A549 (cell line): ENCODE data around the gene TGFB3. TPM values are rescaled to one million over a fixed set of nuclear protein-coding genes. Genes with fewer than 3 reads are reported as not detected.
A peak's percentile ranks its signal among the peaks of the same experiment; 100 is the strongest.

ENCODE experiments used
- ATAC-seq, 2 experiments: fragments of 200-7000 bp in 1 of 2; fragments of >200 bp in 1 of 2; cut with Nextera tagmentation in 1 of 2; cut with Tn5 transposase in 1 of 2; 3 replicates each; pipeline versions ENCODE4 v1.8.0 to v1.9.1; 2018 to 2020; ENCODE audit warnings: mild to moderate bottlenecking in 1 of 2, moderate library complexity in 1 of 2
- CTCF ChIA-PET: fragments of 300-600 bp; sonication (Branson Sonifier 250); formaldehyde crosslinking; extraction: SDS; loops from one replicate; lab custom pipeline; 2021; ENCODE audit warnings: antibody characterized with exemption, inconsistent platforms; lab: Yijun Ruan, JAX
- POLR2A ChIA-PET: fragments of 350-600 bp; formaldehyde crosslinking; extraction: SDS; loops from one replicate; lab custom pipeline; 2021; ENCODE audit warnings: antibody characterized with exemption, inconsistent platforms; lab: Yijun Ruan, JAX
- DNase-seq, 2 experiments: peaks; one replicate each; pipeline versions ENCODE4 v3.0.0 to v3.0.0-alpha.2; 2011 to 2016; ENCODE audit warnings: low read depth in 1 of 2, low spot score in 1 of 2
- FAIRE-seq: peaks from 2 replicates; lab custom pipeline; 2011; peaks lifted over from hg19 to GRCh38; lab: Jason Lieb, UNC
- H3K27ac ChIP-seq, 2 experiments: fragments of >200 bp; sonication (Bioruptor Twin); formaldehyde crosslinking; 3 replicates each; pipeline ENCODE4 v1.5.1; 2016 to 2017
- H3K4me1 ChIP-seq: fragments of >200 bp; sonication (Bioruptor Twin); formaldehyde crosslinking; 3 replicates; pipeline ENCODE4 v1.6.1; 2016
- H3K4me2 ChIP-seq: fragments of >200 bp; sonication (Bioruptor Twin); formaldehyde crosslinking; 3 replicates; pipeline ENCODE4 v1.6.1; 2016
- H3K4me3 ChIP-seq: fragments of >200 bp; sonication (Bioruptor Twin); formaldehyde crosslinking; 3 replicates; pipeline ENCODE4 v1.5.1; 2016
- H3K9me3 ChIP-seq: fragments of >200 bp; sonication (Bioruptor Twin); formaldehyde crosslinking; 3 replicates; pipeline ENCODE4 v1.6.1; 2016
- CBX2 ChIP-seq: fragments of 200-600 bp; sonication (generic); IDR thresholded peaks from 2 replicates; pipeline ENCODE4 v1.6.1; 2016; ENCODE audit warnings: low read depth, mild to moderate bottlenecking, borderline replicate concordance
- CHD4 ChIP-seq: fragments of 200-600 bp; sonication (generic); IDR thresholded peaks from 2 replicates; pipeline ENCODE4 v1.6.1; 2016; ENCODE audit warnings: antibody characterized with exemption, mild to moderate bottlenecking, borderline replicate concordance
- EHF ChIP-seq: fragments of 250-450 bp; sonication (Bioruptor Pico); IDR thresholded peaks from 2 replicates; pipeline ENCODE4 v1.5.0; 2020; ENCODE audit warnings: mild to moderate bottlenecking
- EP300 ChIP-seq, 2 experiments: fragments of >200 bp; sonication (Bioruptor Twin); formaldehyde crosslinking; IDR thresholded peaks; 2 replicates in 1 of 2; 3 replicates in 1 of 2; pipeline ENCODE4 v1.6.1; 2016 to 2017
- FOSB ChIP-seq: fragments of 250-450 bp; sonication (Bioruptor Pico); IDR thresholded peaks from 2 replicates; pipeline ENCODE4 v1.5.0; 2020; ENCODE audit warnings: mild to moderate bottlenecking, moderate library complexity
- GATA3 ChIP-seq: IDR thresholded peaks from 2 replicates; pipeline ENCODE4 v1.6.1; 2012; ENCODE audit warnings: borderline replicate concordance
- HDAC2 ChIP-seq: fragments of 200-600 bp; sonication (generic); IDR thresholded peaks from 2 replicates; pipeline ENCODE4 v1.6.1; 2016
- HOXA7 ChIP-seq: fragments of 250-450 bp; sonication (Bioruptor Pico); IDR thresholded peaks from 2 replicates; pipeline ENCODE4 v1.5.0; 2020; ENCODE audit warnings: mild to moderate bottlenecking, moderate library complexity
- HOXB5 ChIP-seq: fragments of 250-450 bp; sonication (Bioruptor Pico); IDR thresholded peaks from 2 replicates; pipeline ENCODE4 v1.5.0; 2020; ENCODE audit warnings: mild to moderate bottlenecking, moderate library complexity
- JUN ChIP-seq, 2 experiments: fragments of >200 bp; sonication (Bioruptor Twin); formaldehyde crosslinking; IDR thresholded peaks; 2 replicates in 1 of 2; 3 replicates in 1 of 2; pipeline ENCODE4 v1.6.1; 2016 to 2017
- KDM1A ChIP-seq: fragments of 200-600 bp; sonication (generic); IDR thresholded peaks from 2 replicates; pipeline ENCODE4 v1.6.1; 2016; ENCODE audit warnings: low read depth, mild to moderate bottlenecking
- KDM5A ChIP-seq: fragments of 200-600 bp; sonication (generic); IDR thresholded peaks from 2 replicates; pipeline ENCODE4 v1.6.1; 2016; ENCODE audit warnings: antibody characterized with exemption, mild to moderate bottlenecking
- MAFK ChIP-seq: fragments of 450-650 bp; IDR thresholded peaks from 2 replicates; pipeline ENCODE4 v1.6.1; 2014; ENCODE audit not compliant: partially characterized antibody
- NR3C1 ChIP-seq: fragments of >200 bp; sonication (Bioruptor Twin); formaldehyde crosslinking; IDR thresholded peaks from 3 replicates; pipeline ENCODE4 v1.6.1; 2017
- PHF8 ChIP-seq: fragments of 200-600 bp; sonication (generic); IDR thresholded peaks from 2 replicates; pipeline ENCODE4 v1.6.1; 2016; ENCODE audit warnings: low read depth, mild to moderate bottlenecking, antibody characterized with exemption, moderate library complexity, borderline replicate concordance
- POLR2AphosphoS2 ChIP-seq: conservative IDR thresholded peaks from 2 replicates; pipeline ENCODE4 v1.6.1; 2012; ENCODE audit warnings: low read length, improper control_type of control experiment, inconsistent platforms
- RAD21 ChIP-seq, 2 experiments: fragments of >200 bp in 1 of 2; sonication (Bioruptor Twin) in 1 of 2; formaldehyde crosslinking in 1 of 2; IDR thresholded peaks in 1 of 2; conservative IDR thresholded peaks in 1 of 2; 2 replicates in 1 of 2; 3 replicates in 1 of 2; pipeline ENCODE4 v1.6.1; 2012 to 2018; ENCODE audit warnings: inconsistent platforms in 1 of 2
- RFX5 ChIP-seq: fragments of 450-650 bp; IDR thresholded peaks from 2 replicates; pipeline ENCODE4 v1.7.1; 2014; ENCODE audit warnings: antibody characterized with exemption, mild to moderate bottlenecking, moderate library complexity
- SMC3 ChIP-seq: fragments of >200 bp; sonication (Bioruptor Twin); formaldehyde crosslinking; IDR thresholded peaks from 3 replicates; pipeline ENCODE4 v1.6.1; 2018; ENCODE audit warnings: inconsistent platforms
- ZFP36 ChIP-seq: fragments of 450-650 bp; IDR thresholded peaks from 2 replicates; pipeline ENCODE4 v1.6.1; 2014; ENCODE audit warnings: borderline replicate concordance; ENCODE audit not compliant: partially characterized antibody
- WGBS: methylation state at CpG from one replicate; pipeline ENCODE4 v1.1.6; 2017; ENCODE audit errors: missing lambda C conversion rate; 5-methylcytosine and 5-hydroxymethylcytosine counted together
- polyA plus RNA-seq, 4 experiments: library from polyadenylated mRNA; depleted of rRNA in 3 of 4; stranded (reverse); fragments of >200 nt; fragmentation: RNase III in 1 of 4; extraction: RNeasy Plus Mini Kit Qiagen cat#74134 plus additional on column Dnase treatment in 1 of 4; gene quantifications; 2 replicates in 3 of 4; 3 replicates in 1 of 4; pipeline ENCODE4 v1.2.3, GENCODE V29; 2011 to 2017
- TF ChIP-seq, protein P1 (sequence below): fragments of 450-650 bp; IDR thresholded peaks from 2 replicates; pipeline ENCODE4 v1.6.1; 2014; ENCODE audit warnings: antibody characterized with exemption
- TF ChIP-seq, protein P2 (sequence below): fragments of 250-450 bp; sonication (Bioruptor Pico); IDR thresholded peaks from 2 replicates; pipeline ENCODE4 v1.5.0; 2021; ENCODE audit warnings: mild to moderate bottlenecking, moderate library complexity, borderline replicate concordance
- TF ChIP-seq, protein P3 (sequence below): fragments of 250-450 bp; sonication (Bioruptor Pico); IDR thresholded peaks from 2 replicates; pipeline ENCODE4 v1.5.0; 2020; ENCODE audit warnings: low read depth, mild to moderate bottlenecking, moderate library complexity
- TF ChIP-seq, protein P4 (sequence below): fragments of >200 bp; sonication (Bioruptor Twin); formaldehyde crosslinking; IDR thresholded peaks from 3 replicates; pipeline ENCODE4 v1.5.1; 2016

Gene TGFB3
- polyA plus RNA-seq, 2 of the 4 experiments (the other 2 are of a cell fraction), result 1.3 to 2.0 TPM

DNA sequence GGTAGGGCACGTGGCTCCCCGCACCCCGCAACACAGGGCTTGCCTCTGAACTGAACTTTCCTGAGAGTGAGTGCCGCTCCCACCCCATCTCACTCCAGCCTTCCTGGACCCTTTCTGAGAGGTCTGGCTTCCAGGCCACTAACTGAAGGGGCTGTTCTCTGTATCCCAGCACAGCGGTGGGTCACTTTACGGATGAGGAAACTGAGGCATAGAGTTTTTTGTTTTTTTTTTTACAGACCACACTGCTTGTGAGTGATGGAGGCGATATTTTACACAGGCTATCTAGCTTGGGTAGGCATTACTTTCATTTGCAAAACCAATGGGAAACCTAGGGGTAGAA lies 1.2 kb upstream of the TGFB3 start:
- FAIRE-seq (no peak), DNase-seq (no peak), ATAC-seq (peak in 1 of 2 experiments; percentile 15; a peak in 3 of 6 replicates)
- H3K4me1 ChIP-seq, result peaks cover 16% of the 10 kb centered on the region; the same call in 2 of the 3 replicates
- POLR2A ChIA-PET, result interaction anchor here (0.9 to 1.3 kb wide), 2 partner anchors 271 to 274 kb away, joined by 6 to 11 read pairs; no protein-coding TSS in a partner anchor
- peak overlapping the region; percentile 74 for H3K4me3 ChIP-seq
- CTCF ChIA-PET, result interaction anchor here (0.6 to 14.3 kb wide), 54 partner anchors 9 to 1223 kb away, joined by 3 to 448 read pairs (median 5); partner anchors contain the start of genes ERG28, FLVCR2 and TTLL5
- no peak for TF ChIP-seq CBX2
- TF ChIP-seq RFX5, result no peak
- TF ChIP-seq EHF, result no peak
- TF ChIP-seq KDM5A, result no peak
- no peak for TF ChIP-seq NR3C1
- TF ChIP-seq MAFK, result no peak
- no peak for TF ChIP-seq FOSB (CRISPR knock-in tag)
- no peak for TF ChIP-seq EP300 (IDR thresholded peaks at IDR 0.05)
- TF ChIP-seq ZFP36, result no peak
- TF ChIP-seq HOXA7 (CRISPR knock-in tag), result no peak
- peak; percentile 68; the same call in 1 of the 2 replicates for TF ChIP-seq CHD4
- peak; percentile 64; the same call in 1 of the 2 replicates for TF ChIP-seq KDM1A
- TF ChIP-seq, protein P1, sequence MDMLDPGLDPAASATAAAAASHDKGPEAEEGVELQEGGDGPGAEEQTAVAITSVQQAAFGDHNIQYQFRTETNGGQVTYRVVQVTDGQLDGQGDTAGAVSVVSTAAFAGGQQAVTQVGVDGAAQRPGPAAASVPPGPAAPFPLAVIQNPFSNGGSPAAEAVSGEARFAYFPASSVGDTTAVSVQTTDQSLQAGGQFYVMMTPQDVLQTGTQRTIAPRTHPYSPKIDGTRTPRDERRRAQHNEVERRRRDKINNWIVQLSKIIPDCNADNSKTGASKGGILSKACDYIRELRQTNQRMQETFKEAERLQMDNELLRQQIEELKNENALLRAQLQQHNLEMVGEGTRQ, result no peak
- TF ChIP-seq RAD21 (conservative IDR thresholded peaks at IDR 0.05 in 1 of 2, IDR thresholded peaks at IDR 0.05 in 1 of 2), result no peak
- TF ChIP-seq, protein P2, sequence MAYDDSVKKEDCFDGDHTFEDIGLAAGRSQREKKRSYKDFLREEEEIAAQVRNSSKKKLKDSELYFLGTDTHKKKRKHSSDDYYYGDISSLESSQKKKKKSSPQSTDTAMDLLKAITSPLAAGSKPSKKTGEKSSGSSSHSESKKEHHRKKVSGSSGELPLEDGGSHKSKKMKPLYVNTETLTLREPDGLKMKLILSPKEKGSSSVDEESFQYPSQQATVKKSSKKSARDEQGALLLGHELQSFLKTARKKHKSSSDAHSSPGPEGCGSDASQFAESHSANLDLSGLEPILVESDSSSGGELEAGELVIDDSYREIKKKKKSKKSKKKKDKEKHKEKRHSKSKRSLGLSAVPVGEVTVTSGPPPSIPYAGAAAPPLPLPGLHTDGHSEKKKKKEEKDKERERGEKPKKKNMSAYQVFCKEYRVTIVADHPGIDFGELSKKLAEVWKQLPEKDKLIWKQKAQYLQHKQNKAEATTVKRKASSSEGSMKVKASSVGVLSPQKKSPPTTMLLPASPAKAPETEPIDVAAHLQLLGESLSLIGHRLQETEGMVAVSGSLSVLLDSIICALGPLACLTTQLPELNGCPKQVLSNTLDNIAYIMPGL (CRISPR knock-in tag), result no peak
- no peak for TF ChIP-seq POLR2AphosphoS2
- TF ChIP-seq, protein P3, sequence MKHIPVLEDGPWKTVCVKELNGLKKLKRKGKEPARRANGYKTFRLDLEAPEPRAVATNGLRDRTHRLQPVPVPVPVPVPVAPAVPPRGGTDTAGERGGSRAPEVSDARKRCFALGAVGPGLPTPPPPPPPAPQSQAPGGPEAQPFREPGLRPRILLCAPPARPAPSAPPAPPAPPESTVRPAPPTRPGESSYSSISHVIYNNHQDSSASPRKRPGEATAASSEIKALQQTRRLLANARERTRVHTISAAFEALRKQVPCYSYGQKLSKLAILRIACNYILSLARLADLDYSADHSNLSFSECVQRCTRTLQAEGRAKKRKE (CRISPR knock-in tag), result no peak
- peak overlapping the region; percentile 95 for H3K4me2 ChIP-seq
- peak overlapping the region; percentile 66 to 83; a peak in 5 of 6 replicates for H3K27ac ChIP-seq
- H3K9me3 ChIP-seq, result no peaks in the 10 kb centered on the region
- 77% methylated on average over 4 of the region's 7 CpGs for WGBS

DNA sequence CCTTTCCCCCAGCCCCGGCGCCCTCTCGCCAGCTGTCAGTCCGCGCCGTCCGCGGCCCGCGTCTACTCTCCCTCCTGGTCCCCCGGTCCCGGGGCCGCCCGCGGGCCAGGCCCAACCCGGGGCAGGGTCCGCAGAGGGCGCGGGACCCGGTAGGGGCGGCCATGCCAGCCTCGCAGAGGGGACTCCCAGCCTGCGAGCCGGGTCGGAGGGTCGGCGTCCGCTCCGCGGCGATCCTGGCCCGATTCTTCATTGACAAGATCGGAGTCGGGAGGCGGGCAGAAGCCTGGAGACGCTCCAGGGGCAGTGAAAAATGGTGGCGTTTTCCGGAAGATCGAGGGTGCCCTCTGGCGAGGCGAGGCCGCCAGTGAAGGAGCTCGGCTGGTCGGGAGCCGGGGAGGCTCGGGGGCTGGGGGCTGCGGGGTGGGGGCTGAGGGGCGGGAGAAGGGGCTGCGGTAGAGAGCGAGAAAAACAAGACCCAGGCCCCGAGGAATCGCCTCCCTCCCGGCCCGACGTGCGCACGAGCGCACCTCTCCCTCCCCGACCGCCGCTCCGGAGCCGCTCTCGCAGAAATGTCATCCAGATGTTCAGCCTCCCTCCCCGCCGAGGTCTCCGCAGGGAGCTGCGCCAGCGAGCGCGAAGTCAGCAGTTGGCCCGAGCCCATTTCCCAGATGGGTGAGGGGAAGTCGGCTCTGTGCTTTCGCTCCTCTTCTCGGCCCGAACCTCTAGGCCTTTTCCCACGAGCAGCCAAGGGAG lies 647 bp upstream of the TGFB3 start:
- 1% methylated on average over 15 of the region's 77 CpGs for WGBS
- Histone ChIP-seq H3K27ac (peak overlapping the region; percentile 66 to 83), H3K4me1 (peaks cover 22% of the 10 kb centered on the region; the same call in 2 of the 3 replicates), H3K9me3 (no peaks in the 10 kb centered on the region), H3K4me2 (peak overlapping the region; percentile 95), H3K4me3 (peak overlapping the region; percentile 74)
- FAIRE-seq, result no peak
- DNase-seq, result peak; percentile 73 to 74
- TF ChIP-seq MAFK (peak; percentile 5), SMC3 (peak; percentile 90), KDM5A (no peak), HDAC2 (no peak), PHF8 (peak; percentile 37; the same call in 1 of the 2 replicates), NR3C1 (no peak), HOXB5 (CRISPR knock-in tag) (0 out of 2 replicates have a peak, but pooled peaks have one; percentile 32), JUN (IDR thresholded peaks at IDR 0.05) (peak in 1 of 2 experiments; percentile 41; a peak in 1 of 5 replicates), GATA3 (no peak), RAD21 (conservative IDR thresholded peaks at IDR 0.05 in 1 of 2, IDR thresholded peaks at IDR 0.05 in 1 of 2) (peak; percentile 79 to 93)
- TF ChIP-seq, protein P4, sequence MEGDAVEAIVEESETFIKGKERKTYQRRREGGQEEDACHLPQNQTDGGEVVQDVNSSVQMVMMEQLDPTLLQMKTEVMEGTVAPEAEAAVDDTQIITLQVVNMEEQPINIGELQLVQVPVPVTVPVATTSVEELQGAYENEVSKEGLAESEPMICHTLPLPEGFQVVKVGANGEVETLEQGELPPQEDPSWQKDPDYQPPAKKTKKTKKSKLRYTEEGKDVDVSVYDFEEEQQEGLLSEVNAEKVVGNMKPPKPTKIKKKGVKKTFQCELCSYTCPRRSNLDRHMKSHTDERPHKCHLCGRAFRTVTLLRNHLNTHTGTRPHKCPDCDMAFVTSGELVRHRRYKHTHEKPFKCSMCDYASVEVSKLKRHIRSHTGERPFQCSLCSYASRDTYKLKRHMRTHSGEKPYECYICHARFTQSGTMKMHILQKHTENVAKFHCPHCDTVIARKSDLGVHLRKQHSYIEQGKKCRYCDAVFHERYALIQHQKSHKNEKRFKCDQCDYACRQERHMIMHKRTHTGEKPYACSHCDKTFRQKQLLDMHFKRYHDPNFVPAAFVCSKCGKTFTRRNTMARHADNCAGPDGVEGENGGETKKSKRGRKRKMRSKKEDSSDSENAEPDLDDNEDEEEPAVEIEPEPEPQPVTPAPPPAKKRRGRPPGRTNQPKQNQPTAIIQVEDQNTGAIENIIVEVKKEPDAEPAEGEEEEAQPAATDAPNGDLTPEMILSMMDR, result peak; percentile 68
- TF ChIP-seq, protein P2 (CRISPR knock-in tag), result 0 out of 2 replicates have a peak, but pooled peaks have one; percentile 71
- CTCF ChIA-PET, result interaction anchor here (0.6 to 14.3 kb wide), 61 partner anchors 9 to 1224 kb away, joined by 3 to 448 read pairs (median 5); partner anchors contain the start of genes ERG28, FLVCR2 and TTLL5
- POLR2A ChIA-PET, result interaction anchor here (0.9 to 1.3 kb wide), 2 partner anchors 271 to 274 kb away, joined by 6 to 11 read pairs; no protein-coding TSS in a partner anchor
- peak; percentile 75 to 88 for ATAC-seq
